HG02642 (cell line): ENCODE results near the gene CD70.
"Not testable (repeated sequence)": the region's sequence is repeated elsewhere in the genome, so short reads cannot be mapped to it uniquely, and the experiment has no call there.

ENCODE experiments used
- ATAC-seq: cut with Tn5 transposase; IDR thresholded peaks from one replicate; pipeline ENCODE4 v1.9.1; 2021; ENCODE audit warnings: mild to moderate bottlenecking; ENCODE audit not compliant: unreplicated experiment, poor library complexity

CD70 gene

DNA sequence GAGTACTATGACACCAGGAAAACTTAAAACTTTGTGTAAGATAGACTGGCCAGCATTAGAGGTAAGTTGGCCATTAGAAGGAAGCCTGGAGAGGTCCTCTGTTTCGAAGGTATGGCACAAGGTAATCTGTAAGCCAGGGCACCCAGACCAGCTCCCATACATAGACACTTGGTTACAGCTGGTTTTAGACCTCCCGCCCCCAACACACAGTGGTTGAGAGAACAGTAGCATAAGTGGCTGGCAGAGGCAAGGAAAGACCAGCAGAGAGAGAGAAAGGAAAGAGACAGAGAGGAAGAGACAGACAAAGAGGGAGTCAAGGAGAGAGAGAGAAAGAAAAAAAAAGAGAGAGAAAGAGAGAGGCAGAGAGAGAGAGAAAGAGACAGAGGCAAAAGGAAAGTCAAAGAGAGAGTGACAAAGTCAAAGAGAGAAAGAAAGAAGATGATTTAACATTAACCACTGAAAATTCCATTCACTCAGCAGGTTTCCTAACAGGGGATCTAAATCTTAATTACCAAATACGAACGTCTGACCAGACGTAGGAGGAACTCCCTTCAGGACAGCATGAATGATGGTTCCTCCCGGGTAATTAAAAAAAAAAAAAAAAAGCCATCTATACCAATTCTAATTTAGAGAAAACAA, 7.4 kb upstream of the CD70 start:
- ATAC-seq = not testable (repeated sequence)

DNA sequence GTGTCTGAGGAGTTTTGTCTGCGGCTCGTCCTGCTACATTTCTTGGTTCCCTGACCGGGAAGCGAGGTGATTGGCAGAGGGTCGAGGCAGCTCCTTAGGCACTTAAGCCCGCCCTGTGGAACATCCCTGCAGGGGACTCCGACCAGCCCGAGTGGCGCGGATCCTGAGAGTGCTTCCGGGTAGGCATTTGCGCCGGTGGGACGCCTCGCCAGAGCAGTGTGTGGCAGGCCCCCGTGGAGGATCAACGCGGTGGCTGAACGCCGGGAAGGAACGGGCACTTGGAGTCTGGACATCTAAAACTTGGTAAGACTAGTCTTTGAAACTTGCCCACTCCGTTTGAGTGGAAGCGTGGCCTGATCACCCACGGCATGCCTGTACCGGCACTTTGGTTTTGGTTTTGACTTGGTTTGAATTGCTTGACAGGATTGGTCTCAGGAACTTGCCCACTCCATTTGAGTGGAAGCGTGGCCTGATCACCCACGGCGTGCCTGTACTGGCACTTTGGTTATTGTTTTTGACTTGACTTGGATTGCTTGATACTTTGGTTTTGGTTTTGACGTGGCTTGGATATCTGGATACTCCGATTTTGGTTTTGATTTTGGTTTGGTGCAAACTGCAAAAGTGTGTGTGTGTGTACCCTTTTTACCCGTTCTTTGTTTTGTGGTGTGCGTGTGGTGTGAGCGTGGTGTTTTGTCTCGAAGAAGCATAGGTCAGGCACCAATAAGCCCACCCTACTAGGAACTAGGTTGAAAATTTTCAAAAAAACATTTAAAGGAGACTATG, 6.7 kb upstream of the CD70 start:
- not testable (repeated sequence) for ATAC-seq

DNA sequence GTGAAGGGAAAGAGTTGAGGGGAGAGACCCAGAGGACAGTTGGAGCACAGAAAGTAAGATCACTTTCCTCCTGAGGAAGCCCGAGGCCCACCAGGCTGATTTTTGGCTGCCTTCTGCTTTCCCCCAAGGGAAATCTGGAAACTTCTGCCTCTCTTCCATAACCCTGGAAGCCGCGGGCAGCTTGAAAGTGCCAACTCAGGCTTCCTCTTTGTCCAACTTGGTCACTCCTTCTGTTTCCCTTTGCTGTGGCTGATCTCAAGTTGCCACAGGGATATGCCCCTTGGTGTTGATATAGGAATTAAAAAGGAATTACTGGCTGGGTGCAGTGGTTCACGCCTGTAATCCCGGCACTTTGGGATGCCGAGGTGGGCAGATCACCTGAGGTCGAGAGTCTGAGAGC, 5.7 kb upstream of the CD70 start:
- no peak for ATAC-seq

DNA sequence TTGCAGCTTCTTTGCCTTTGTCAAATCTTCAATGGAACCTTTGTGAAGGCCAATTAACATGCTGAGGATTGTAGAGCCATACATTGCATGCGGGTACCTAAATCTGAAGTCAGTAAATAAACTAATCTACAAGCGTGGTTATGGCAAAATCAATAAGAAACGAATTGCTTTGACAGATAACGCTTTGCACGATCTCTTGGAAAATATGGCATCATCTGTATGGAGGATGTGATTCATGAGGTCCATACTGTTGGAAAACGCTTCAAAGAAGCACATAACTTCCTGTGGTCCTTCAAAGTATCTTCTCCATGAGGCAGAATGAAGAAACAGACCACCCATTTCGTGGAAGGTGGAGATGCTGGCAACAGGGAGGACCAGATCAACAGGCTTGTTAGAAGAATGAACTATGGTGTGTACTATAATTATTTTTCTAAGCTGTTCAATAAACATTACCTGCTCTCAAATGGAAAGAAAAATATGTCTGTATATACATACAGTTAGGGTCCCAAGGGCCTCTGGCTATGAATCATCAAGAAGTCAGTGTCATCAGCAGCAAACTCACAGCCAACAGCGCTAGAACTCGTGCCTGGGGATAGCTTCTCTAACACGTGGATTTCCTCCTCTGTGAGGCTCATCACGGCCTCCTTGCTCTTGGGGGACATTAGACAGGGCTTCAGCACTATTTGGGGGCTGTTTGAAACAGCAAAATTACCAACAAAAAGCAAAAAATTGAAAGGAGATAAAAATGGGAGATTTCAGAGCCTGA, 2.9 kb upstream of the CD70 start:
- no peak for ATAC-seq

DNA sequence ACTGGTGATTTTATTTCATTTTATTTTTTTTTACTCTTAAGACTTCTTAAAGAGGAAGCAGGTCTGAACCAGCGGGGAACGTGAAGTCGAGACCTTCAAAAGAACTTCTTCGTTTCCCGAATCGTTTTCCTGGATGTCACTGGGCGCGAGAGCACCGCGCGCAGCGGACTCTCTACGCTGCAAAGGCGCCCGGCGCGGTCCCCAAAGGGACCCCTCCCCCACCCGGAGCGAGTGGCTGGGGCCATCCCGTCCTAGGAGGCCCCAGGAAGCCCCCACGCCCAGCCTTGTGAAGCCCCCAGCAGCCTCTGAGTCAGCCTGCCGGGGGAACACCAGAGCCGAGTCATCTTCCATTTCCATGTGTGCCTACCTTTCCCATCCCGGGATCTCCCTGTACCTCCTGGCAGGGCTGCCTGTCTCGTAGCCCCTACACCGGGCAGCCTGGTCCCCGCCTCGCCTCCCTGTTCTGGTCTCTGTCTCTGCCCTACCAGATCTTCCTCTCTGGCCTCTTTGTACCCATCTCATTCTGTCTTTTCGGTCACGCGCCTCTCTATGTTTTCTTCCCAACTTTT, 608 bp downstream of the CD70 start:
- ATAC-seq = peak; percentile 20

DNA sequence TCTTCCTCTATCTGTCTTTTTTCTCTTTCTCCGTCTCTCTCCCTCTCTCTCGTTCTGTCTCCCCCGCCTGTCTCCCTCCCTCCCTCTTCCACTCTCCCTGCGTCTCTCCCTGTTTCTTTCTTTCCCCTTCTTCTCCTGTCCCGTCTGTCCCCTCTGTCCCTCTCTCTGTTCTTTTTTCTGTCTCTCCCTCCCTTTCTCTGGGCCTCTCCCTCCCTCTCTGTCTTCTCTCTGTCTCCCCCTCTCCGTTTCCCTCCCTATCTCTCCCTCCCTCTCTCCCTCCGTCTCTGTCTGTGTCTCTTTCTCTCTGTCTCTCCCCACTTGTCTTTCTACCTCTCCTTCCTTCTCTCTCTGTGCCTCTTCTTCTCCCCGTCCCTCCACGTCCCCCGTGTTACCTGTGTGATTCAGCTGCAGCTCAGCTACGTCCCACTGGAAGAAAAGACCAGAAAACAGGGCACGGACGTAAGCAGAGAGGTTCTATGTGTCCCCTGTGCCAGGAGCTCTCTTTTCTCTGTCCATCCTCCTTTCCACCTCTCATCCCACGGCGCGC, 1.2 kb downstream of the CD70 start:
- ATAC-seq = no peak

DNA sequence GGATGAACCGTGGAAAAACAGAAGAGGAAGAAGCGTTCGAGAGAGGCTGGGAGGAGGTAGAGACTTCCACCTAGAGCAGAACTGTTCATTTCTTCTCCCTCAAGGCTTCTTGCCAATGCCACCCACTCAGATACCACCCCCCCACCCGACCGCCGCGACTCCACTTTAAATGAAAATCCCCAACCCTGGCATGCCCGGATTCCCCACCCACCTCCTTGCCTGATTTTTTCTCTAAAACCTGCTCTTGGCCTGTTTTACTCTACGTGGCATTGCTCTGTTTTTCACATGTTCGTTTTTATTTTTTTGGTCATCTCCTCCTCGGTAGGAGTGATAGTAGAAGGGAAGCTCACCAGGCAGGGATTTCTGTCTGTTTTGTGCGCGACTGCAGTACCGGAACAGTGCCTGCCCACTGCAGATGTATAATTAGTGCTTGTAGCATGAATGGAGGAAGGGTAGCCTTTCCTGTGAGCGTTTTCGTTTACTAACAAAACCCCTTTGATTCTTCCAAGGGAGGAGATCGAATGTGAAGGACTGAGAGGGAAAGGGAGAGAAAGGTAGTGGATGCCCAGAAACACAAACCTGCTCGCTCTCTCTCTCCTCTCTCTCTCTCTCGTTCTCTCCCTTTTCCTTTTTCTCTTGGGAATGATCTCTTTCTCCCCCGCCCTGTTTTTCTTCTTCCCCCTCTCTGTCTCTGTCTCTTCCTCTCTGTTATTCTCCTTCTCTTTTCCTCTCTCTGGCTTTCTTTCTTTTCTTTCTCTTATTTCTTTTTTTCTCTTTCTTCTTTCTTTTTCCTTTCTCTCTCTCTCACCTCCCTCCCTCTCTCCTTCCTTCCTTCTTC, 2.2 kb downstream of the CD70 start:
- ATAC-seq = no peak

DNA sequence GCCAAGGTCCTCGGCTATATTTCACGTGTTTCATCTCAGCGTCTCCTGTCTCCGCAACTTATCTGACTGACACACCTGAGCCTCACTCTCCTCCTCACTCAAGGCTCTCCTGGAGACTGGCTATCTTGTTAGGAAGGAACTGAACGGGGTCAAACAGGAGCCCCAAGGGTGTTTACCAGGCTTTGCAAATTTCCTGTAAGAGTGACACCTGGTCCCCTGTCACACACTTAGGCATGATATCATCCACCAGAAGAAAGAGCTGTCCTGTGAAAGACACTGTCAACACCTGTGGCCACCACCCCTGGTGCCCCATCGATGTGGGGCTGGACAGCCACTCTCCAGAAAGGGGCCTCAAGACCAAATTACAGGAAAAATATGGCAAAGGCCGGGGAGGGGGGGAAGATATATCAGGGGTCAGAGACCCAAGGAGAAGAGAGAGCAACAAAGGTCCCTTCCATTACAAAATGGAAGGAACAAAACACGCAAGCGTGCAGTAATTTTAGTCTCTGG, 2.9 kb downstream of the CD70 start:
- no peak for ATAC-seq

DNA sequence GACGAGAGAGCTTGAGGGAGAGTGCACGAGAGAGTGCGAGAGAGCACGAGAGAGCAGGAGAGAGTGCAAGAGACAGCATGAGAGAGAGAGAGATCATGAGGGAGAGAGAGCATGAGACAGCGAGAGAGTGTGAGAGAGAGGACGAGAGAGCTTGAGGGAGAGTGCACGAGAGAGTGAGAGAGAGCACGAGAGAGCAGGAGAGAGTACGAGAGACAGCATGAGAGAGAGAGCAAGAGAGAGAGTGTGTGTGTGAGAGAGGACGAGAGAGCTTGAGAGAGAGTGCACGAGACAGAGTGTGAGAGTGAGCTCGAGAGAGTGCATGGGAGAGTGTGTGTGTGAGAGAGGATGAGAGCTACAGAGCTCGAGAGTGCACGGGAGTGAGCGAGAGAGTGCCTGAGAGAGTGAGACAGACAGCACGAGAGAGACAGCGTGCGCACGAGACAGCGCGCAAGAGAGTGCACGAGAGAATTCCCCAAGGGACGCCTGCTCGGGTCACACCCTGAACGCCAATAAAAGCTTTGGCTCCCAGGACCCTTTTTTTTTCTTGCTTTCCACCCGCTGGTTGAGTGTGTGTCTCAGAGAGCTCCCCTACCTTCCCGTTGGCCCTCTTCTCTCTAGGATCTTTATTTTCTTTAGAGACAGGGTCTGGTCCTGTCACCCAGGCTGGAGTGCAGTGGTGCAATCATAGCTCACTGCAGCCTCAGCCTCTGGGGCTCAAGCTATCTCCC, 3.7 kb downstream of the CD70 start:
- peak; percentile 31 for ATAC-seq

DNA sequence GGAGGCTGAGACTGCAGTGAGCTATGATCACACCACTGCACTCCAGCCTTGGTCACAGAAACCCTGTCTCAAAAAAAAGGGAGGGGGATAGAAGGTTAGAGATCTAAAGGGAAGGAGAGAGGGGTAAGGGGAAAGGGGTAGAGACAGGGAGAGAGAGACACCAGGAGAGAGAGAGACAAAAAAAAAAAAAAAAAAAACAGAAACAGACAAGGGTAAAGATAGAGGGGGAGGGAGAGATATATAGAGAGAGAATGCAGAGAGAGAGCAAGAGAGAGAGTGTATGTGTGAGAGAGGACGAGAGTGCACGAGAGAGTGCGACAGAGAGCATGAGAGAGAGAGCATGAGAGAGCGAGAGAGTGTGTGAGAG, 4.2 kb downstream of the CD70 start:
- no peak for ATAC-seq

DNA sequence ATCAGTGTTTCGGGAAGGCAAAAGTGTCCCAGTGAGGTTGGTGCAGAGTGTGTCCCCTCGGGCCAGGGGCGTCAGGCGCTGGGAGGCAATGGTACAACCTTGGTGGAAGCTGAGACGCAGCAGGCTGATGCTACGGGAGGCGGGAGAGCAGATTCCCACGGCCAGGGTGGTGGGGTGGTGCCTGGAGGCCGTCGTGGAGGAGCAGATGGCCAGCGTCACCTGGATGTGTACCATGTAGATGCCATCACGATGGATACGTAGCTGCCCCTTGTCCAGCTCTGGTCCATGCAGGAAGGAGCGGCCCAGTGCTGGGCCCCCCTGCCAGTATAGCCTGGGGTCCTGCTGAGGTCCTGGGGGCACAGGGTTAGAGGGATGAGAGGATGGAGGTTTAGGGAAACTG, 4.9 kb downstream of the CD70 start:
- ATAC-seq = no peak

DNA sequence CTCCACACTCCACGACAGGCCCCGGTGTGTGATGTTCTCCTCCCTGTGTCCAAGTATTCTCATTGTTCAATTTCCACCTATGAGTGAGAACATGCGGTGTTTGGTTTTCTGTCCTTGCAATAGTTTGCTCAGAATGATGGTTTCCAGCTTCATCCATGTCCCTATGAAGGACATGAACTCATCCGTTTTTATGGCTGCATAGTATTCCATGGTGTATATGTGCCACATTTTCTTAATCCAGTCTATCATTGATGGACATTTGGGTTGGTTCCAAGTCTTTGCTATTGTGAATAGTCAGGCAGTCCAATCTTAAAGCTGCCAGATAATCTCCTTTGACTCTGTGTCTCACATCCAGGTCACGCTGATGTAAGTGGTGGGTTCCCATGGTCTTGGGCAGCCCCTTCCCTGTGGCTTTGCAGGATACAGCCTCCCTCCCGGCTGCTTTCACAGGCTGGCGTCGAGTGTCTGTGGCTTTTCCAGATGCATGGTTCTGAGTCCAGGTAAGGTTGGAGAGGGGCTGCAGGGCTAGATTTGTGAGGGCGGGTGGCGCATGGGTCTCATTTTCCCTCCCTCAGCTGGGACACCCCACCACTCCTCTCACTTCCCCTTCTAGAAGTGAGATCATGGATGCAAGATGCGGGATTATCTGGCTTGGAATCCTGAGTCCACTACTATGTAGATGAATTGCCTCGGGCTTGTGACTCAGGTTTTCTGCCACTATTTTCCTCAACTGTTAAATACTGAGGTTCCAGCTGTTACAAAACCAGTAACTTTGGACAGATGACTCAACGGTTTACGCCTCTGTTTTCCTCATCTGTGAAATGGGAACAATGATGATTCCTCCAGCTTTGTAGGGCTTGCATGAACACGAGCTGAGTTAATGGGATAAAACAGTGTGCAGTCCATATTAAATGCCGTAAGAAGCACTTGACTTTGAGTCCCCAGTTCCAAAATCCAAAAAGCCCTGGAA, 8.2 kb downstream of the CD70 start:
- ATAC-seq = not testable (repeated sequence)

DNA sequence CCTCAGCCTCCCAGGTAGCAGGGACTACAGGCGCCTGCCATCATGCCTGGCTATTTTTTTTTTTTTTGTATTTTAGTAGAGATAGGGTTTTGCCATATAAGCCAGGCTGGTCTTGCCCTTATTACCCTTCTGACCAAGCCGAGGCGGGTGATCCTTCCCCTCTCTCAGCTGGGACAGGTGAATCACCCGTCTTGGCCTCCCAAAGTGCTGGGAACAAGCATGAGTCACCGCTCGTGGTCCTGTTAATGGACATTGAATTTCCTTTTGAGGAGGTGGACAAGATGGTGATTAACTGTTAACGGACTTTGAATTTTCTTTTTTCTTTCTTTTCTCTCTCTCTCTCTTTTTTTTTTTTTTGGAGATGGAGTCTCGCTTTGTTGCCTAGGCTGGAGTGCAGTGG, 10.6 kb downstream of the CD70 start:
- ATAC-seq = no peak

DNA sequence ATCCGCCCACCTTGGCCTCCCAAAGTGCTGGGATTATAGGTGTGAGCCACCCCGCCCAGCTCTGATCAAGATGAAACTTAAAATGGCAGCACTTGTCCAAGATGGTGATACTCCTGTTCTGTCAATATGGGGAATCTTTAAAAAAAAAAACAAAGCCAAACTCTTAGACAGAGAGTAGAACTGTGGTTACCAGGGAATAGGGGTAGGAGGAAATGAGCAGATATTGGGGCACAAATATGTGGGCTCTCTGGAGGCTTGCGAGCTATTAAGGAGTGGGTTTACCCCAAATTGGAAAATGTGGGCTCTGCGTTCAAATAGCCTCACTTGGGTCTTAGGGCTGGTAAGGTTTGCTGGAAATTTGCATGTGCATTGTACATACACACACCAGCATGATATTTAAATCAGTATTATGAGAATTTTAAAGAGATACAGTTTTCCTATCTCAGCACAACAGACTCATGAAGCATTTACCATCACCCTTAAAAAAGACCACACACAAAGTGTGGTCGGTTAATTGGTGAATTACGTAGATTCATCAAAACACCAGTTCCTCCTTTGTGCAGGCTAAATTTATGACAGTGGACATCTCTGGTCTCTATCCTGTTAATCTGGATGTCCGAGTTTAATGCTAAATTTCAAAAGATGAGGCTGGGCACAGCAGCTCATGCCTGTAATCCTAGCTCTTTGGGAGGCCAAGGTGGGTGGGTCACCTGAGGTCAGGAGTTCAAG, 11.3 kb downstream of the CD70 start:
- no peak for ATAC-seq

DNA sequence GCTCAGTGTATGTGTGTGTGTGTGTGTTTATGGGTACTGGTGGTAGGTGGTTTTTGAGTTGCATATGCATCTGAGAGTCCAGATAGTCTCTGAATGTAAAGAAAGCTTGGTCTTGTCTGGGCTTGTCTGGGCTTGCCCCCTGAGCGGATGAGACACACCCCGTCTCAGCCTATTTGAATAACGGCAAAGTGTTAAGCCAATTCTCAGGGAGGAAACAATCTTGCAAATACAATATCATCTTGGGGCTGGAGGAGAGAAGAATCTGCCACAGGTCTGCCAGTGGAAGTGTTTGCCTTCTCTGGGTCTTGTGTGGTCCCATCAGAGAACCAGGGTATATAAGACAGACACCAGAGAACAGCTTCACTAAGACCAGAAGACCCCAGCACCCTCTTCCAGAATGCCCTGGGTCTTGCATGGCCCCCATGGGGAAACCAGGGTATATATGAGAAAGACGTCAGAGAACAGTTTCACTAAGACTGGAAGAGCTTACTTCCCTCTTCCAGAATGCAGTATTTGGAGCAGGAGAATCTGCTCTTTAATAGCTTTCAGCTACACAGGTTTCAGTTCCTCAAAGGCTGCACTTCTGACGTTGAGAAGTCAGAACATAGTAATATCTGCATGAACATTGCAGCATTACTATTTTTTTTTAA, 13.3 kb downstream of the CD70 start:
- ATAC-seq = peak; percentile 80

DNA sequence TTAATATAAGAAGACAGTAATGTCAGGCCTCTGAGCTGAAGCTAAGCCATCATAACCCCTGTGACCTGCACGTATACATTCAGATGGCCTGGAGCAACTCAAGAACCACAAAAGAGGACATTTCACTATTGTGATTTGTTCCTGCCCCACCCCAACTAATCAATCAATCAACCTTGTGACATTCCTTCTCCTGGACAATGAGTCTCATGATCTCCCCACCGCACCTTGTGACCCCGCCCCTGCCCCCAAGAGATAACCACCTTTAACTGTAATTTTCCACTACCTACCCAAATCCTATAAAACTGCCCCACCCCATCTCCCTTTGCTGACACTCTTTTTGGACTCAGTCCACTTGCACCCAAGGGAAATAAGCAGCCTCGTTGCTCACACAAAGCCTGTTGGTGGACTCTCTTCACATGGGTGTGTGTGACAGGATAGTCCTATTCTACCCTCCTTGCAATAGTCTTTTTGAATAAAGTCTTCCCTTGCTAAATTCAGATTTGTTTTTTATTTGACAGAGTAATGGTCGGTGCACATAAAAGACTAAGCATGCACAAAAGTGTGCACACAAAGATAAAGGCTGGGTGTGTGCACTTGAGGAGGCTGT, 14.0 kb downstream of the CD70 start:
- no peak for ATAC-seq
